ENCODE data around the gene INSM2. TPM values are rescaled to one million over a fixed set of nuclear protein-coding genes. Genes with fewer than 3 reads are reported as not detected.

The INSM2 gene
- total RNA-seq, 1 donor from 2014 or later: not detected

- Mint-ChIP-seq H3K36me3 (ENCODE audit: low read depth, unreplicated experiment) (no peaks in the 10 kb centered on the region), H3K27me3 (ENCODE audit: low read depth, unreplicated experiment) (no peaks in the 10 kb centered on the region), H3K4me3 (ENCODE audit: unreplicated experiment) (no peak overlapping the region), H3K4me1 (ENCODE audit: low read depth, unreplicated experiment) (no peaks in the 10 kb centered on the region), H3K9me3 (ENCODE audit: unreplicated experiment) (peaks cover 8% of the 10 kb centered on the region), H3K27ac (ENCODE audit: unreplicated experiment) (no peak overlapping the region)
- FAIRE-seq (no peak), DNase-seq (ENCODE audit: low read depth) (no peak)
- Histone ChIP-seq H3K36me3 (ENCODE audit: insufficient read depth, low read length) (no peaks in the 10 kb centered on the region), H3K9ac (ENCODE audit: low read length) (no peak overlapping the region), H3K79me2 (ENCODE audit: insufficient read depth, low read length) (no peaks in the 10 kb centered on the region), H3K4me1 (ENCODE audit: insufficient read depth, low read length) (no peaks in the 10 kb centered on the region), H3K4me3 (ENCODE audit: insufficient read depth, low read depth, low read length) (no peak overlapping the region), H3K4me2 (ENCODE audit: low read length) (no peak overlapping the region), H4K20me1 (ENCODE audit: insufficient read depth, low read length) (no peaks in the 10 kb centered on the region), H3K27ac (ENCODE audit: low read depth, low read length) (no peak overlapping the region), H3K9me3 (ENCODE audit: insufficient read depth, low read depth, low read length) (no peaks in the 10 kb centered on the region), H2AFZ (ENCODE audit: low read depth, low read length) (no peak overlapping the region), H3K27me3 (ENCODE audit: insufficient read depth, low read length) (no peaks in the 10 kb centered on the region)
- TF ChIP-seq CTCF (IDR thresholded peaks at IDR 0.05; ENCODE audit: insufficient read depth, low read depth, low read length): no peak
- no peak for TF ChIP-seq EZH2 (IDR thresholded peaks at IDR 0.05; ENCODE audit: insufficient read depth, low read length)
Observed at GRCh38 chr14:35504260-35504659, 29.7 kb upstream of the INSM2 start.

- Histone ChIP-seq H4K20me1 (ENCODE audit: insufficient read depth, low read length) (no peaks in the 10 kb centered on the region), H3K4me2 (ENCODE audit: low read length) (peak overlapping the region; percentile 21), H3K27ac (ENCODE audit: low read depth, low read length) (no peak overlapping the region), H3K4me3 (ENCODE audit: insufficient read depth, low read depth, low read length) (no peak overlapping the region), H3K9ac (ENCODE audit: low read length) (no peak overlapping the region), H3K9me3 (ENCODE audit: insufficient read depth, low read depth, low read length) (no peaks in the 10 kb centered on the region), H3K79me2 (ENCODE audit: insufficient read depth, low read length) (no peaks in the 10 kb centered on the region), H3K36me3 (ENCODE audit: insufficient read depth, low read length) (no peaks in the 10 kb centered on the region), H3K4me1 (ENCODE audit: insufficient read depth, low read length) (no peaks in the 10 kb centered on the region), H3K27me3 (ENCODE audit: insufficient read depth, low read length) (no peaks in the 10 kb centered on the region), H2AFZ (ENCODE audit: low read depth, low read length) (no peak overlapping the region)
- Mint-ChIP-seq H3K36me3 (ENCODE audit: low read depth, unreplicated experiment) (no peaks in the 10 kb centered on the region), H3K4me1 (ENCODE audit: low read depth, unreplicated experiment) (no peaks in the 10 kb centered on the region), H3K27me3 (ENCODE audit: low read depth, unreplicated experiment) (no peaks in the 10 kb centered on the region), H3K27ac (ENCODE audit: unreplicated experiment) (no peak overlapping the region), H3K4me3 (ENCODE audit: unreplicated experiment) (no peak overlapping the region), H3K9me3 (ENCODE audit: unreplicated experiment) (peaks cover 4% of the 10 kb centered on the region)
- FAIRE-seq (no peak), DNase-seq (ENCODE audit: low read depth) (no peak)
- TF ChIP-seq CTCF (IDR thresholded peaks at IDR 0.05; ENCODE audit: insufficient read depth, low read depth, low read length): no peak
- no peak for TF ChIP-seq EZH2 (IDR thresholded peaks at IDR 0.05; ENCODE audit: insufficient read depth, low read length)
Observed at GRCh38 chr14:35506461-35506860, 27.5 kb upstream of the INSM2 start.

GRCh38 chr14:35506927-35507326, 27.0 kb upstream of the INSM2 start:
- Mint-ChIP-seq H3K27me3 (ENCODE audit: low read depth, unreplicated experiment) (no peaks in the 10 kb centered on the region), H3K36me3 (ENCODE audit: low read depth, unreplicated experiment) (no peaks in the 10 kb centered on the region), H3K4me1 (ENCODE audit: low read depth, unreplicated experiment) (no peaks in the 10 kb centered on the region), H3K4me3 (ENCODE audit: unreplicated experiment) (no peak overlapping the region), H3K27ac (ENCODE audit: unreplicated experiment) (no peak overlapping the region), H3K9me3 (ENCODE audit: unreplicated experiment) (peaks cover under 1% of the 10 kb centered on the region)
- H4K20me1 ChIP-seq (ENCODE audit: insufficient read depth, low read length): no peaks in the 10 kb centered on the region
- no peak overlapping the region for H3K9ac ChIP-seq (ENCODE audit: low read length)
- H3K27ac ChIP-seq (ENCODE audit: low read depth, low read length): no peak overlapping the region
- H3K36me3 ChIP-seq (ENCODE audit: insufficient read depth, low read length): no peaks in the 10 kb centered on the region
- H3K27me3 ChIP-seq (ENCODE audit: insufficient read depth, low read length): no peaks in the 10 kb centered on the region
- no peak overlapping the region for H2AFZ ChIP-seq (ENCODE audit: low read depth, low read length)
- H3K79me2 ChIP-seq (ENCODE audit: insufficient read depth, low read length): no peaks in the 10 kb centered on the region
- TF ChIP-seq EZH2 (IDR thresholded peaks at IDR 0.05; ENCODE audit: insufficient read depth, low read length) (no peak), CTCF (IDR thresholded peaks at IDR 0.05; ENCODE audit: insufficient read depth, low read depth, low read length) (no peak)
- no peaks in the 10 kb centered on the region for H3K4me1 ChIP-seq (ENCODE audit: insufficient read depth, low read length)
- FAIRE-seq (peak; percentile 68), DNase-seq (ENCODE audit: low read depth) (peak; percentile 35)
- peak overlapping the region; percentile 21 for H3K4me2 ChIP-seq (ENCODE audit: low read length)
- H3K9me3 ChIP-seq (ENCODE audit: insufficient read depth, low read depth, low read length): no peaks in the 10 kb centered on the region
- H3K4me3 ChIP-seq (ENCODE audit: insufficient read depth, low read depth, low read length): no peak overlapping the region
